HepG2 (cell line): ENCODE data around the gene MACROH2A1. TPM values are rescaled to one million over a fixed set of nuclear protein-coding genes. Genes with fewer than 3 reads are reported as not detected.
A peak's percentile ranks its signal among the peaks of the same experiment; 100 is the strongest.

ENCODE experiments used
- ATAC-seq: fragments of 200-7000 bp; cut with Tn5 transposase; 3 replicates; pipeline ENCODE4 v1.9.1; 2020; ENCODE audit warnings: mild to moderate bottlenecking, moderate library complexity
- BruUV-seq: library from RNA; stranded (reverse); fragments of 400-500 nt; replicated peaks from 2 replicates; lab custom pipeline; 2021; lab: Mats Ljungman, UMichigan
- CTCF ChIA-PET: fragments of 300-600 bp; formaldehyde crosslinking; extraction: SDS; loops from one replicate; lab custom pipeline; 2021; ENCODE audit warnings: low total read pairs, inconsistent platforms, low intra/inter-chr PET ratio; lab: Yijun Ruan, JAX
- POLR2A ChIA-PET: fragments of 350-600 bp; sonication (Branson Sonifier 250); formaldehyde crosslinking; loops from one replicate; lab custom pipeline; 2020; ENCODE audit warnings: antibody characterized with exemption, inconsistent platforms; lab: Yijun Ruan, JAX
- DNase-seq: peaks from one replicate; pipeline ENCODE4 v3.0.0-alpha.2; 2015; ENCODE audit warnings: low spot score
- FAIRE-seq: peaks from 3 replicates; lab custom pipeline; 2011; peaks lifted over from hg19 to GRCh38; lab: Jason Lieb, UNC
- H2AFZ ChIP-seq: one replicate; pipeline ENCODE4 v1.6.1; 2011; ENCODE audit warnings: low read length, inconsistent platforms
- H3K27ac ChIP-seq: fragments of 300-600 bp; 3 replicates; pipeline ENCODE4 v1.8.0; 2011; ENCODE audit warnings: mixed run types, mild to moderate bottlenecking, mixed read lengths, low read length, inconsistent platforms; ENCODE audit not compliant: insufficient read depth; ENCODE audit errors: extremely low read length
- H3K27me3 ChIP-seq, 2 experiments: fragments of 200-600 bp in 1 of 2; 2 replicates in 1 of 2; 3 replicates in 1 of 2; pipeline versions ENCODE4 v1.6.0 to v1.8.0; 2011; ENCODE audit warnings: low read length in 2 of 2, mild to moderate bottlenecking in 2 of 2, moderate library complexity in 2 of 2, inconsistent platforms in 1 of 2; ENCODE audit not compliant: insufficient read depth in 2 of 2, control insufficient read depth in 1 of 2
- H3K36me3 ChIP-seq, 2 experiments: fragments of 200-600 bp in 1 of 2; replicated peaks in 1 of 2; 2 replicates in 1 of 2; 3 replicates in 1 of 2; pipeline versions ENCODE4 v1.5.1 to v1.8.0; 2011; ENCODE audit warnings: low read length in 2 of 2, inconsistent platforms in 1 of 2; ENCODE audit not compliant: insufficient read depth in 2 of 2, control insufficient read depth in 1 of 2
- H3K4me1 ChIP-seq: 2 replicates; pipeline ENCODE4 v1.5.1; 2012; ENCODE audit warnings: low read length, inconsistent platforms; ENCODE audit not compliant: insufficient read depth
- H3K4me2 ChIP-seq: 2 replicates; pipeline ENCODE4 v1.6.0; 2011; ENCODE audit warnings: low read depth, low read length, inconsistent platforms
- H3K4me3 ChIP-seq, 3 experiments: fragments of 200-600 bp in 1 of 3; sonication (generic), shearing (Covaris generic) in 1 of 3; replicated peaks in 1 of 3; 2 replicates each; pipeline ENCODE4 v1.5.1; 2011 to 2016; ENCODE audit warnings: low read length in 3 of 3, inconsistent platforms in 2 of 3, low read depth in 2 of 3, mild to moderate bottlenecking in 2 of 3, control low read depth in 1 of 3, mixed read lengths in 1 of 3; ENCODE audit not compliant: insufficient read depth in 1 of 3
- H3K79me2 ChIP-seq: one replicate; pipeline ENCODE4 v1.6.1; 2011; ENCODE audit warnings: low read length, inconsistent platforms; ENCODE audit not compliant: insufficient read depth
- H3K9ac ChIP-seq: 2 replicates; pipeline ENCODE4 v1.6.0; 2011; ENCODE audit warnings: mild to moderate bottlenecking, low read depth, low read length, inconsistent platforms; ENCODE audit not compliant: insufficient read depth
- H3K9me3 ChIP-seq: 2 replicates; pipeline ENCODE4 v1.5.1; 2012; ENCODE audit warnings: mild to moderate bottlenecking, low read length
- H4K20me1 ChIP-seq: 2 replicates; pipeline ENCODE4 v1.6.0; 2011; ENCODE audit warnings: inconsistent platforms, mild to moderate bottlenecking, low read length, moderate library complexity; ENCODE audit not compliant: insufficient read depth
- CEBPB ChIP-seq: IDR thresholded peaks from 2 replicates; pipeline ENCODE4 v1.6.1; 2011; ENCODE audit warnings: low read depth, low read length, improper control_type of control experiment, borderline replicate concordance
- ELF1 ChIP-seq: sonication (generic); formaldehyde crosslinking; IDR thresholded peaks from 2 replicates; pipeline ENCODE4 v1.4.0; 2020; ENCODE audit warnings: missing genetic modification reagents
- ETV6 ChIP-seq: sonication (generic); formaldehyde crosslinking; conservative IDR thresholded peaks from 2 replicates; pipeline ENCODE4 v1.4.0; 2020; ENCODE audit warnings: missing genetic modification reagents
- FOSL1 ChIP-seq: sonication (generic); formaldehyde crosslinking; IDR thresholded peaks from 2 replicates; pipeline ENCODE4 v1.9.0; 2021; ENCODE audit warnings: missing genetic modification reagents, borderline replicate concordance
- HNF4A ChIP-seq: sonication (generic); formaldehyde crosslinking; IDR thresholded peaks from 2 replicates; pipeline ENCODE4 v1.4.0; 2020; ENCODE audit warnings: missing genetic modification reagents
- JUNB ChIP-seq: sonication (generic); formaldehyde crosslinking; IDR thresholded peaks from 2 replicates; pipeline ENCODE4 v1.8.0; 2022; ENCODE audit warnings: missing genetic modification reagents, mild to moderate bottlenecking, borderline replicate concordance
- KAT8 ChIP-seq: IDR thresholded peaks from 2 replicates; pipeline ENCODE4 v1.6.1; 2016; ENCODE audit warnings: missing genetic modification reagents, missing compliant biosample characterization
- POLR2A ChIP-seq, 2 experiments: IDR thresholded peaks; 2 replicates each; pipeline ENCODE4 v1.6.1; 2011; ENCODE audit warnings: low read depth in 2 of 2, low read length in 2 of 2, mild to moderate bottlenecking in 1 of 2, moderate library complexity in 1 of 2; ENCODE audit not compliant: insufficient read depth in 1 of 2
- POLR2G ChIP-seq: fragments of 200-400 bp; formaldehyde crosslinking; IDR thresholded peaks from 2 replicates; pipeline ENCODE4 v1.6.1; 2018; ENCODE audit warnings: mild to moderate bottlenecking, low read depth, low read length, moderate library complexity
- SIN3A ChIP-seq: IDR thresholded peaks from 2 replicates; pipeline ENCODE4 v1.6.1; 2011; ENCODE audit warnings: low read depth, mild to moderate bottlenecking, control low read depth, low read length, borderline replicate concordance
- SOX13 ChIP-seq, 3 experiments: fragments of 450-650 bp in 1 of 3; sonication (generic) in 1 of 3; formaldehyde crosslinking in 1 of 3; IDR thresholded peaks in 2 of 3; conservative IDR thresholded peaks in 1 of 3; 2 replicates each; pipeline versions ENCODE4 v1.5.0 to v1.6.1; 2016 to 2020; ENCODE audit warnings: antibody characterized with exemption in 1 of 3, mild to moderate bottlenecking in 1 of 3, missing compliant biosample characterization in 1 of 3, missing genetic modification reagents in 1 of 3, moderate library complexity in 1 of 3
- TAF15 ChIP-seq: fragments of 200-400 bp; formaldehyde crosslinking; IDR thresholded peaks from one replicate; pipeline ENCODE4 v1.6.1; 2018; ENCODE audit warnings: mild to moderate bottlenecking, low read depth, low read length; ENCODE audit not compliant: poor library complexity, severe bottlenecking
- ZKSCAN5 ChIP-seq: sonication (generic); formaldehyde crosslinking; IDR thresholded peaks from 2 replicates; pipeline ENCODE4 v1.5.1; 2020; ENCODE audit warnings: mild to moderate bottlenecking, missing genetic modification reagents
- ZNF292 ChIP-seq: sonication (generic); formaldehyde crosslinking; IDR thresholded peaks from 2 replicates; pipeline ENCODE4 v1.8.1; 2022; ENCODE audit warnings: mild to moderate bottlenecking, low read depth, missing genetic modification reagents, borderline replicate concordance
- ZNF337 ChIP-seq: sonication (generic); formaldehyde crosslinking; IDR thresholded peaks from 2 replicates; pipeline ENCODE4 v1.5.1; 2020; ENCODE audit warnings: missing genetic modification reagents, low read depth, mild to moderate bottlenecking, borderline replicate concordance
- ZNF350 ChIP-seq: sonication (generic); formaldehyde crosslinking; IDR thresholded peaks from 2 replicates; pipeline ENCODE4 v1.4.0; 2020; ENCODE audit warnings: mild to moderate bottlenecking, low read depth, missing genetic modification reagents, borderline replicate concordance
- ZNF501 ChIP-seq: sonication (generic); formaldehyde crosslinking; IDR thresholded peaks from 2 replicates; pipeline ENCODE4 v1.5.1; 2020; ENCODE audit warnings: mild to moderate bottlenecking, moderate library complexity, missing genetic modification reagents
- ZNF788 ChIP-seq: sonication (generic); formaldehyde crosslinking; IDR thresholded peaks from 2 replicates; pipeline ENCODE4 v1.5.0; 2020; ENCODE audit warnings: mild to moderate bottlenecking, missing genetic modification reagents, borderline replicate concordance
- ZNF850 ChIP-seq: sonication (generic); formaldehyde crosslinking; conservative IDR thresholded peaks from 2 replicates; pipeline ENCODE4 v1.9.0; 2021; ENCODE audit warnings: mild to moderate bottlenecking, missing genetic modification reagents
- WGBS: methylation state at CpG from one replicate; pipeline ENCODE4 v1.1.6; 2017; ENCODE audit warnings: low lambda C conversion rate; 5-methylcytosine and 5-hydroxymethylcytosine counted together
- in situ Hi-C: cut with HindIII; loops from 2 replicates; pipeline ENCODE4 v1.10.0; 2017; ENCODE audit warnings: low pct_unique_long_range_greater_than_20kb; ENCODE audit not compliant: extremely low pct_ligation_motif_present
- intact Hi-C: fragments of 100-400 bp; cut with micrococcal nuclease; formaldehyde crosslinking; loops from one replicate; pipeline ENCODE4 v1.10.0; 2022; ENCODE audit not compliant: unreplicated experiment
- polyA plus RNA-seq, 8 experiments: library from polyadenylated mRNA; depleted of rRNA in 3 of 8; stranded (reverse) in 7 of 8; unstranded in 1 of 8; fragments of >200 nt; fragmentation: Illumina TruSeq in 4 of 8; extraction: Trizol in 4 of 8; gene quantifications; 2 replicates each; pipeline versions ENCODE4 v1.2.1 to v1.2.3, GENCODE V29; 2011 to 2016; ENCODE audit warnings: low read depth in 4 of 8, missing spikeins in 1 of 8, mixed read lengths in 1 of 8; ENCODE audit not compliant: insufficient read depth in 1 of 8
- total RNA-seq, 5 experiments: library from RNA; depleted of rRNA; stranded (reverse); fragments of >200 nt; fragmentation: Illumina TruSeq; extraction: Trizol; gene quantifications; 2 replicates each; pipeline ENCODE4 v1.2.3, GENCODE V29; 2016; ENCODE audit warnings: low read depth in 1 of 5
- TF ChIP-seq, protein P1 (sequence below): sonication (generic); formaldehyde crosslinking; IDR thresholded peaks from 2 replicates; pipeline ENCODE4 v1.5.1; 2020; ENCODE audit warnings: mild to moderate bottlenecking, missing genetic modification reagents, moderate library complexity

MACROH2A1 gene
- total and polyA plus RNA-seq, 2 of the 13 experiments (the other 11 are each of a cell fraction or from before 2014, with no cell fraction given) = 69.1 to 158 TPM

DNA sequence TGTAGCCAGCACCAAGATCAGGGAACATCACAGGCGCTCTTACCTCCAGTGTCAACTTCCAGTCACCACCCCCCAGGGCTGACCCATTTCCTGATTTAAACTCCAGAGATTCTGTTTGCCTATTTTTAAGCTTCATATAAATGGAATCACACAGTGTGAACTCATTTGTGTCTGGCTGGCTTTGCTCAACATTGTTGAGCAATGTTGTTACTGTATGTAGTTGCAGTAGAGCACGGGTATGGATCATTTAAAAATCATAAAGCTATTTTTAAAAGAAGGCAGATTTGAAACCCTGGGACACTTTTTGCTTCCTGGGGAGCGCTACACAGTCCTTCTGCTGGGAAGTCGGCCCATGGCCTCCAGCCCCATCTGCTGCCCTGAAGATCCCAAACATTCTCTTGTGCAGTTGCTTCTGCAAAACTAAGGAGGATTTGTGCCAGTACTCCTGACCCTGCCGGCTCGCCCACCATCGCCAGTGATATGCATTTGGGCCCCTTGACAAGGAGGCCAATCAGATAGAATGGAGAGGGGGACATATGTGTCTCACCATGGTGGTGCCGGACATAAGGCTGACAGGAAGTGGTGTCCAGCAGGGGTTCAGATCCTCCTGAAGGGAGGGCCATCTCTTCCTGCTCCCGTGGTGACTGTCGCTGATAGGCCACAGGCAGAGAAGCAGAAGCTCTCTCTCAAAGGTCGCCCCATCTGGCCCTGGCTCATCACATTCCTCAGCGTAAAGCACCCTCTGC lies 34.8 kb upstream of the MACROH2A1 start:
- ChIA-PET POLR2A (interaction anchor here (1.0 to 1.7 kb wide), 2 partner anchors 49 to 171 kb away, joined by 3 to 4 read pairs; no protein-coding TSS in a partner anchor), CTCF (no interaction called here)
- Histone ChIP-seq H3K9ac (no peak overlapping the region), H3K27me3 (peaks cover 0 to 7% of the 10 kb centered on the region in 2 experiments; a peak in 1 of 5 replicates), H3K79me2 (no peaks in the 10 kb centered on the region), H3K36me3 (no peaks in the 10 kb centered on the region), H3K4me2 (peak overlapping the region; percentile 96), H3K9me3 (peaks cover under 1% of the 10 kb centered on the region; the same call in 1 of the 2 replicates), H2AFZ (peak overlapping the region; percentile 76), H3K4me1 (peaks cover 69% of the 10 kb centered on the region), H4K20me1 (no peaks in the 10 kb centered on the region), H3K27ac (peak overlapping the region; percentile 45), H3K4me3 (peak overlapping the region; percentile 24 to 66 (median 61))
- no TSS peak for BruUV-seq
- DNase-seq = peak; percentile 58
- in situ Hi-C loops = no loop called here
- intact Hi-C loops = loop anchor here (10.0 kb wide), 1 partner anchor 109 kb away; no protein-coding TSS in a partner anchor
- FAIRE-seq = peak; percentile 71
- ATAC-seq = peak; percentile 91
- WGBS = 30% methylated on average over 6 of the region's 12 CpGs
- TF ChIP-seq ETV6 (CRISPR knock-in tag) = no peak
- peak; percentile 19; the same call in 1 of the 2 replicates for TF ChIP-seq ZNF788
- peak; percentile 32; the same call in 1 of the 2 replicates for TF ChIP-seq CEBPB
- TF ChIP-seq ZKSCAN5 (CRISPR knock-in tag) = no peak
- no peak for TF ChIP-seq SOX13 (IDR thresholded peaks at IDR 0.05)
- TF ChIP-seq SOX13 (CRISPR knock-in tag; conservative IDR thresholded peaks at IDR 0.05 in 1 of 2, IDR thresholded peaks at IDR 0.05 in 1 of 2) = no peak
- TF ChIP-seq ZNF337 = no peak
- TF ChIP-seq ZNF850 (CRISPR knock-in tag) = 0 out of 2 replicates have a peak, but pooled peaks have one; percentile 39
- TF ChIP-seq, protein P1, sequence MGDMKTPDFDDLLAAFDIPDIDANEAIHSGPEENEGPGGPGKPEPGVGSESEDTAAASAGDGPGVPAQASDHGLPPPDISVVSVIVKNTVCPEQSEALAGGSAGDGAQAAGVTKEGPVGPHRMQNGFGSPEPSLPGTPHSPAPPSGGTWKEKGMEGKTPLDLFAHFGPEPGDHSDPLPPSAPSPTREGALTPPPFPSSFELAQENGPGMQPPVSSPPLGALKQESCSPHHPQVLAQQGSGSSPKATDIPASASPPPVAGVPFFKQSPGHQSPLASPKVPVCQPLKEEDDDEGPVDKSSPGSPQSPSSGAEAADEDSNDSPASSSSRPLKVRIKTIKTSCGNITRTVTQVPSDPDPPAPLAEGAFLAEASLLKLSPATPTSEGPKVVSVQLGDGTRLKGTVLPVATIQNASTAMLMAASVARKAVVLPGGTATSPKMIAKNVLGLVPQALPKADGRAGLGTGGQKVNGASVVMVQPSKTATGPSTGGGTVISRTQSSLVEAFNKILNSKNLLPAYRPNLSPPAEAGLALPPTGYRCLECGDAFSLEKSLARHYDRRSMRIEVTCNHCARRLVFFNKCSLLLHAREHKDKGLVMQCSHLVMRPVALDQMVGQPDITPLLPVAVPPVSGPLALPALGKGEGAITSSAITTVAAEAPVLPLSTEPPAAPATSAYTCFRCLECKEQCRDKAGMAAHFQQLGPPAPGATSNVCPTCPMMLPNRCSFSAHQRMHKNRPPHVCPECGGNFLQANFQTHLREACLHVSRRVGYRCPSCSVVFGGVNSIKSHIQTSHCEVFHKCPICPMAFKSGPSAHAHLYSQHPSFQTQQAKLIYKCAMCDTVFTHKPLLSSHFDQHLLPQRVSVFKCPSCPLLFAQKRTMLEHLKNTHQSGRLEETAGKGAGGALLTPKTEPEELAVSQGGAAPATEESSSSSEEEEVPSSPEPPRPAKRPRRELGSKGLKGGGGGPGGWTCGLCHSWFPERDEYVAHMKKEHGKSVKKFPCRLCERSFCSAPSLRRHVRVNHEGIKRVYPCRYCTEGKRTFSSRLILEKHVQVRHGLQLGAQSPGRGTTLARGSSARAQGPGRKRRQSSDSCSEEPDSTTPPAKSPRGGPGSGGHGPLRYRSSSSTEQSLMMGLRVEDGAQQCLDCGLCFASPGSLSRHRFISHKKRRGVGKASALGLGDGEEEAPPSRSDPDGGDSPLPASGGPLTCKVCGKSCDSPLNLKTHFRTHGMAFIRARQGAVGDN (CRISPR knock-in tag) = peak; percentile 53; the same call in 1 of the 2 replicates
- no peak for TF ChIP-seq JUNB
- peak; percentile 59 for TF ChIP-seq POLR2G
- peak; percentile 25; the same call in 1 of the 2 replicates for TF ChIP-seq HNF4A (CRISPR knock-in tag)
- peak; percentile 61 to 66 for TF ChIP-seq POLR2A (IDR thresholded peaks at IDR 0.05; ENCODE audit: insufficient read depth in 1 of 2, low read depth in 2 of 2, low read length in 2 of 2)
- no peak for TF ChIP-seq SIN3A
- TF ChIP-seq ZNF350 (CRISPR knock-in tag) = no peak
- no peak for TF ChIP-seq FOSL1 (CRISPR knock-in tag)
- TF ChIP-seq TAF15 = no peak
- TF ChIP-seq ZNF292 (CRISPR knock-in tag) = peak; percentile 19; the same call in 1 of the 2 replicates
- TF ChIP-seq ELF1 = peak; percentile 46
- TF ChIP-seq ZNF501 (CRISPR knock-in tag) = no peak
- peak; percentile 47; the same call in 1 of the 2 replicates for TF ChIP-seq KAT8 (CRISPR knock-in tag)
